GM12864 (cell line): ENCODE results near the gene C2CD4C.
"Not testable (repeated sequence)": the region's sequence is repeated elsewhere in the genome, so short reads cannot be mapped to it uniquely, and the experiment has no call there.

Experiments used
- DNase-seq: peaks from one replicate; pipeline ENCODE4 v3.0.0-alpha.2; 2011; ENCODE audit warnings: low read depth
- H3K4me3 ChIP-seq: 2 replicates; pipeline ENCODE4 v1.5.1; 2011; ENCODE audit warnings: mild to moderate bottlenecking, low read depth, low read length, control low read depth
- TF ChIP-seq, protein P1 (sequence below): IDR thresholded peaks from 2 replicates; pipeline ENCODE4 v1.5.1; 2011; ENCODE audit warnings: low read depth, mild to moderate bottlenecking, moderate library complexity, low read length, control low read depth, inconsistent platforms; ENCODE audit errors: missing control alignments

Gene C2CD4C

DNA sequence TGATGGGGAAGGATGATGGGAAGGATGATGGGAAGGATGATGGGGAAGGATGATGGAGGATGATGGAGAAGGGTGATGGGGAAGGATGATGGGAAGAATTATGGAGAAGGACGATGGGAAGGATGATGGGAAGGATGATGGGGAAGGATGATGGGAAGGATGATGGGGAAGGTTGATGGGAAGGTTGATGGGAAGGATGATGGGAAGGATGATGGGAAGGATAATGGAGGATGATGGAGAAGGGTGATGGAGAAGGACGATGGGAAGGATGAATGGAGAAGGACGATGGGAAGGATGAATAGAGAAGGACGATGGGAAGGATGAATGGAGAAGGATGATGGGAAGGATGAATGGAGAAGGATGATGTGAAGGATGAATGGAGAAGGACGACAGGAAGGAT, 13.5 kb downstream of the C2CD4C start:
- DNase-seq: no peak

DNA sequence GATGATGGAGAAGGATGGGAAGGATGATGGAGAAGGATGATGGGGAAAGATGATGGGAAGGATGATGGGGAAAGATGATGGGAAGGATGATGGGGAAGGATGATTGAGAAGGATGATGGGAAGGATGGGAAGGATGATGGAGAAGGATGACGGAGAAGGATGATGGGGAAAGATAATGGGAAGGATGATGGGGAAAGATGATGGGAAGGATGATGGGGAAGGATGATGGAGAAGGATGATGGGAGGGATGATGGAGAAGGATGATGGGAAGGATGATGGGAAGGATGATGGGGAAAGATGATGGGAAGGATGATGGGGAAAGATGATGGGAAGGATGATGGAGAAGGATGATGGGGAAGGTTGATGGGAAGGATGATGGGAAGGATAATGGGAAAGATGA, 14.1 kb downstream of the C2CD4C start:
- not testable (repeated sequence) for H3K4me3 ChIP-seq, DNase-seq

More for the DNA sequence above, 13.5 kb downstream of the C2CD4C start:
- TF ChIP-seq, protein P1, sequence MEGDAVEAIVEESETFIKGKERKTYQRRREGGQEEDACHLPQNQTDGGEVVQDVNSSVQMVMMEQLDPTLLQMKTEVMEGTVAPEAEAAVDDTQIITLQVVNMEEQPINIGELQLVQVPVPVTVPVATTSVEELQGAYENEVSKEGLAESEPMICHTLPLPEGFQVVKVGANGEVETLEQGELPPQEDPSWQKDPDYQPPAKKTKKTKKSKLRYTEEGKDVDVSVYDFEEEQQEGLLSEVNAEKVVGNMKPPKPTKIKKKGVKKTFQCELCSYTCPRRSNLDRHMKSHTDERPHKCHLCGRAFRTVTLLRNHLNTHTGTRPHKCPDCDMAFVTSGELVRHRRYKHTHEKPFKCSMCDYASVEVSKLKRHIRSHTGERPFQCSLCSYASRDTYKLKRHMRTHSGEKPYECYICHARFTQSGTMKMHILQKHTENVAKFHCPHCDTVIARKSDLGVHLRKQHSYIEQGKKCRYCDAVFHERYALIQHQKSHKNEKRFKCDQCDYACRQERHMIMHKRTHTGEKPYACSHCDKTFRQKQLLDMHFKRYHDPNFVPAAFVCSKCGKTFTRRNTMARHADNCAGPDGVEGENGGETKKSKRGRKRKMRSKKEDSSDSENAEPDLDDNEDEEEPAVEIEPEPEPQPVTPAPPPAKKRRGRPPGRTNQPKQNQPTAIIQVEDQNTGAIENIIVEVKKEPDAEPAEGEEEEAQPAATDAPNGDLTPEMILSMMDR: no peak
- H3K4me3 ChIP-seq: no peak overlapping the region

DNA sequence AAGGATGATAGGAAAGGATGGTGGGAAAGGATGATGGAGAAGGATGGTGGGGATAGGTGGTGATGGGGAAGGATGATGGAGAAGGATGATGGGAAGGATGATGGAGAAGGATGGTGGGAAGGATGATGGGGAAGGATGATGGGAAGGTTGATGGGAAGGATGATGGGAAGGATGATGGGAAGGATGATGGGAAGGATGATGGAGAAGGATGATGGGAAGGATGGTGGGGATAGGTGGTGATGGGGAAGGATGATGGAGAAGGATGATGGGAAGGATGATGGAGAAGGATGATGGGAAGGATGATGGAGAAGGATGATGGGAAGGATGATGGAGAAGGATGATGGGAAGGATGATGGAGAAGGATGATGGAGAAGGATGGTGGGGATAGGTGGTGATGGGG, 15.4 kb downstream of the C2CD4C start:
- DNase-seq, H3K4me3 ChIP-seq: not testable (repeated sequence)

DNA sequence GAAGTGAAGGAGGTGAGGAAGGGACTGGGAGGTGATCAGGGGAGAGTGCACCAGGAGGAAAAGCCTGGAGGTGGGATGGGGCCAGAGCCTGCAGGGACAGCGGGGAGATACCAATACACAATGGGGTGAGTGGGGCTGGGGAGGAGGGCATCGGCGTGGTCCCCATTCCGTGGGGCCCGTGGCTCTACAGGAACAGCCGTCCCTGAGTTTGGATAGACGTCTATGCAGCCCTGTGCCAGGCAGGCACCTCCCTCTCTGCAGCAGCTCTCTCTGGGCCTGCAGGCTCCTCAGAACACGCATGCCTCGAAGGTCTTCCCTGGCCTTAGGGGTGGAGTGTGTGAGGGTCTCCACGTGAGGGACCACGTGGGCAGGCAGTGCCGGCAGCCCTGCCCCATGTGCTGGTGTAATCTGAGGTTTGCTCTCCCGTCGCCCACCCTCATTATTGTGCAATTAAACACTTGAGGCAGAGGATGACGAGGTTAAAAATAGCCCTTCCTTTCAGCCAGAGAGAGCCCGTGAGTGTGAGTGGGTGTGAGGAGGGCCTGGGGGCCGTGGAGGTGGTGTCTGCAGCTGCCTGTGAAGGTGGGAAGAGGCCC, 16.5 kb downstream of the C2CD4C start:
- H3K4me3 ChIP-seq: no peak overlapping the region
- no peak for DNase-seq
- TF ChIP-seq, protein P1: no peak

DNA sequence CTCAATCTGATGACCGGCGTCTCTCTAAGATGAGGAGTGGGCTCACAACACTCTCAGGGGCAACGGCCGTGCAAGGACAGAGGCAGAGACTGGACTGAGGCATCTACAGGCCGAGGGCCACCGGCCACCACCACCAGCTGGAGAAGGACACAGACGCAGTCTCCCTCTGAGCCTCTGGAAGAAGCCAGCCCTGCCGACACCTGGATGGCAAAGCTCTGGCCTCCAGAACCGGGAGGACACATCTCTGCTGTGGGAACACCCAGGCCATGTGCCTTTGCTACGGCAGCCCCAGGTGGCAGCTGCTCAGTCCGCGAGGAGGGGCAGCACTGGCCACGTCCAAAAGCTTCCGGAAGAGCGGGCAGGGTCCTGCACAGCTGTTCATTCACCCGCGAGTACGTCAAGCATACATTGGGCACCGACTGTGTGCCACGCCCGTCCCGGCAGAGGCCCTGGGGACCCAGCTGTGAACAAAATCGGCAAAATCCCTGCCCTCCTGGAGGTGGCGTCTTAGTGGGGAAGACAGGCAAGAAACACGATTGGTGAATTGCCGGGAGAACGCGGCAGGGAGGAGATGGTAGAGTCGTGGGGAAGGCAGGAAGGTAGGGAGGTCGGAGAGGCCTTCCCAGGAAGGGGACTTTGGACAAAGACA, 17.1 kb downstream of the C2CD4C start:
- no peak overlapping the region for H3K4me3 ChIP-seq
- TF ChIP-seq, protein P1: no peak
- DNase-seq: no peak

DNA sequence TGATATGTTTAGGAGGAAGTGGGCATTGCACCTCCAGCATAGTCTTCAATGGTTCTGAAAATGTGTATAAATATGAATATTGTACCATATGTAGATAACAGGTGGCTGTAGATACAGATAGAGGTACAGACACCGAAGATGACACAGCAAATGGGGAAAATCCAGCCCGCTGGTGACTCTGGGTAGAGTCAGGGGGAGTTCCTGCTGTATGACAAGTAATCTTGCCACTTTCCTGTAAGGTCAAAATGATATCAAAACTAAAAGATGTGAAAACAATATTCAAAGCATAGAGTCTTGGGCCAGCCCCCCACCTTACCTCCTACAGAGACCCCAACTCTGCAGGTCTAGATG, 17.8 kb downstream of the C2CD4C start:
- TF ChIP-seq, protein P1: no peak
- no peak for DNase-seq
- no peak overlapping the region for H3K4me3 ChIP-seq

DNA sequence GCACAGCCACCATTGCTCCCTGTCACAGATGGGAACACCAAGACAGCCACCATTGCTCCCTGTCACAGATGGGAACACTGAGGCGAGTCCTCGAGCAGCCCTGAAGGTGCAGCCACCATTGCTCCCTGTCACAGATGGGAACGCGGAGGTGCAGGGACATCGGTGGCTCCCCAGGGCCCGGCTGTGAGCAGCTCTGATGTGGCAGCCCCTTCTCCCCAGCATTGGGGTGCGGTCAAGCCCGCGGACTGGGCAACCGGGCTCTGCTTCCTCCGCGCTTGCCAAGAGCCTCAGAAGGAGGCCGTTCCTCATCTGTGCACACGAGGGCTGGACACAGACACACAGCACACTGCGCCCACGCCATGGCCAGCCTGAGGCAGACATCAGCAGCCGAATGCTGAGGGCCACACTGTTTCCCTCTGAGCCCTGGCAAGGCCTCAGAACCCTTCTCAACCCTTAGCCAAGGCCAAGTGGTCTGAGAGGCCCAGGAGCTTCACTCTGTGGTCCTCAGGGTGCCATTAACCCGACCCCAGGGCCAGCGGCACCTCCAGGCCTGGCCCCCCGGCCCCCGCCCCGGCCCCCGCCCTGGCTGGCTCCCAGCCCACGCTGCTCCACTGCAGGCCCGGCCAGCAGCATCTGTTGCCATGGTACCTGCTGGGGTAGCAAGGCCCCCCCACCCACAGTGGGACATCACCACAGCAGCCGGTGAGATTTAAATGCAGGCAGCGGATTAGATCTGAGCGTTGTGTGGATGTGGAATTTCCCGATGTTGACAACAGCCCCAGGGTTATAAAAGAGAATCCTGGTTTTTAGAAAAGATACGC, 18.4 kb downstream of the C2CD4C start:
- no peak overlapping the region for H3K4me3 ChIP-seq
- no peak for DNase-seq
- TF ChIP-seq, protein P1: no peak

DNA sequence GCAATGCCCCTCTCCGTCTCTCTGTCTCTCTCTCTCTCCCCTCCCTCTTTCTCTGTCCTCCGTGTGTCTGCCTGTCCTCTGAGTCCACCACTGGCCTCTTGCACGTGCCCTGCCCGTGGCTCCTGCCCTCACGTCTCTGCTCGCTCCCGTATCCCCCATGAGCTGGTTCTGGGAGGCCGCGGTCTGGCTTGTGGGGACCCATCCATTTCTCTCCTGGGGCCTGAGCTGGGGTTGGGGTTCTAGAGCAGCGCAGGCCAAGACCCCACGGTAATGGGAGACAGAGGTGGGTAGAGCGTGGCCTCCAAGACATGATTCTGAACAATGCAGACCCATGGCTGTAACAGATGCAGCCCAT, 19.0 kb downstream of the C2CD4C start:
- DNase-seq: no peak
- TF ChIP-seq, protein P1: no peak
- H3K4me3 ChIP-seq: no peak overlapping the region
